Lower lobe of right lung (tissue), 2 donors: ENCODE data around the gene KIF13A. TPM values are rescaled to one million over a fixed set of nuclear protein-coding genes. Genes with fewer than 3 reads are reported as not detected.

Experiments used
- ATAC-seq, 2 donors: fragments of 200-7000 bp; cut with Tn5 transposase; one replicate each; pipeline ENCODE4 v1.9.1; 2020 to 2022; ENCODE audit warnings: mild to moderate bottlenecking in 2 of 2, moderate library complexity in 2 of 2
- DNase-seq: peaks from one replicate; pipeline ENCODE4 v3.0.0-alpha.2; 2020
- H3K27ac ChIP-seq: fragments of 200-600 bp; one replicate; pipeline ENCODE4 v1.8.0; 2022
- H3K27me3 ChIP-seq: fragments of 200-600 bp; one replicate; pipeline ENCODE4 v1.8.0; 2022; ENCODE audit warnings: low read depth
- H3K36me3 ChIP-seq: fragments of 200-600 bp; one replicate; pipeline ENCODE4 v1.8.0; 2022; ENCODE audit warnings: mild to moderate bottlenecking
- H3K4me1 ChIP-seq: fragments of 200-600 bp; one replicate; pipeline ENCODE4 v1.8.0; 2022
- H3K4me3 ChIP-seq: fragments of 200-600 bp; one replicate; pipeline ENCODE4 v1.8.0; 2022; ENCODE audit warnings: mild to moderate bottlenecking
- H3K9me3 ChIP-seq: fragments of 200-600 bp; one replicate; pipeline ENCODE4 v1.8.0; 2022
- CTCF ChIP-seq: fragments of 200-600 bp; IDR thresholded peaks from one replicate; pipeline ENCODE4 v1.8.0; 2022; ENCODE audit warnings: antibody characterized with exemption, mild to moderate bottlenecking
- intact Hi-C: fragments of 100-400 bp; cut with DNase I; formaldehyde crosslinking; loops from one replicate; pipeline ENCODE4 v1.11.0; 2022
- total RNA-seq: library from RNA; stranded (reverse); fragmentation: NEBNext Ultra II Directional; extraction: Animal tissue kit (Norgen Biotek cat#: 25700); gene quantifications from one replicate; pipeline ENCODE4 v1.2.1, GENCODE V29; 2021
- donor health status: DM: no; HTN: yes; CAD: no; lungs with severe emphysema.

KIF13A gene
- total RNA-seq, 1 donor from 2014 or later: 55.2 TPM

- DNase-seq (no peak), ATAC-seq (no peak)
- Histone ChIP-seq H3K36me3 (no peaks in the 10 kb centered on the region), H3K4me3 (no peak overlapping the region), H3K9me3 (no peaks in the 10 kb centered on the region), H3K27me3 (no peaks in the 10 kb centered on the region), H3K27ac (no peak overlapping the region), H3K4me1 (peaks cover 40% of the 10 kb centered on the region)
- intact Hi-C loops: no loop called here
- TF ChIP-seq CTCF: no peak
Observed at GRCh38 chr6:17901493-17901892, 85.9 kb downstream of the KIF13A start.

- no peak overlapping the region for H3K4me3 ChIP-seq
- H3K27ac ChIP-seq: no peak overlapping the region
- TF ChIP-seq CTCF: no peak
- DNase-seq (no peak), ATAC-seq (no peak)
- intact Hi-C loops: no loop called here
- H3K4me1 ChIP-seq: peaks cover 28% of the 10 kb centered on the region
- H3K9me3 ChIP-seq: peaks cover 9% of the 10 kb centered on the region
- no peaks in the 10 kb centered on the region for H3K36me3 ChIP-seq
- H3K27me3 ChIP-seq: no peaks in the 10 kb centered on the region
Observed at GRCh38 chr6:17900011-17900410, 87.4 kb downstream of the KIF13A start.

DNA sequence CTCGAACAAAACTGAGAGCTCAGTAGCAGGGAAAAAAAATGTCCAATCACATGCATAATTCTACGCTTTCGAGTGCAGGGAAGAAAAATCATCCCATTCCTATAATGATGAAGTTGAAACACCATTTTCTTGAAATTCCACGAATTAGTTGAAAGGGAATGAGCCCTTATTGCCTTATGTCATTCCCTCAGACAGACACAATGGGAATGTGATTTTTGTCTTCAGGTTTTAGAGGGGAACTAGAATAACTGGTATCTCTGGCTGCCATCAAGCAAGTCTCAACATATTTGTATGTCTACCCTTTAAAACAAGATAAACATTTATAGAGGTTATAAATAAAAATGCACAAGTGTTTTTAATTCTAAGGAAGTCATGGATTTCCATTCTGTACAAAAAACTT is 87.9 kb downstream of the KIF13A start:
- ATAC-seq (no peak), DNase-seq (no peak)
- no peaks in the 10 kb centered on the region for H3K27me3 ChIP-seq
- H3K4me1 ChIP-seq: peaks cover 24% of the 10 kb centered on the region
- peaks cover 14% of the 10 kb centered on the region for H3K9me3 ChIP-seq
- no peak overlapping the region for H3K27ac ChIP-seq
- no peak for TF ChIP-seq CTCF
- no peaks in the 10 kb centered on the region for H3K36me3 ChIP-seq
- H3K4me3 ChIP-seq: no peak overlapping the region
- intact Hi-C loops: no loop called here

DNA sequence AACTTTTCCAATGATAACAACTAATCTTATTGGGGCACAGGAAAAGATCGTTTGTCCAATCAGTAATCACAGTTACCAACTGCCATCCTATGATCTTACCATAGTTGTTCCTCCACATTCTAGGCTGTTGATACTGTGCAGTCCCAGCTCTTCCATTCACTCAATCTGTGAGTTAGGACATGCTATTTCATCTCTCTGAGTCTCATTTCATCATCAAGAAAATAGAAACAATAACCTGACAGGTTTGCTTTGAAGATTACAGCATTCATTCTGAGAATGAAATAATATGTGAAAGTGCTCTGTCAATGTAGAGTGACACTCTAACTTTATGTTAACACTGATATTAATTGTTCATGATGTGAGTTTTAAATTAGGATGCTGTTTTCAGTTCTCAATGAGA is 89.8 kb downstream of the KIF13A start:
- ATAC-seq (no peak), DNase-seq (no peak)
- TF ChIP-seq CTCF: no peak
- Histone ChIP-seq H3K4me1 (peaks cover 6% of the 10 kb centered on the region), H3K27me3 (no peaks in the 10 kb centered on the region), H3K27ac (no peak overlapping the region), H3K9me3 (peaks cover 15% of the 10 kb centered on the region), H3K36me3 (no peaks in the 10 kb centered on the region), H3K4me3 (no peak overlapping the region)
- intact Hi-C loops: no loop called here

- Histone ChIP-seq H3K27ac (no peak overlapping the region), H3K27me3 (no peaks in the 10 kb centered on the region), H3K9me3 (peaks cover 15% of the 10 kb centered on the region), H3K4me3 (no peak overlapping the region), H3K4me1 (no peaks in the 10 kb centered on the region), H3K36me3 (no peaks in the 10 kb centered on the region)
- TF ChIP-seq CTCF: no peak
- DNase-seq: no peak
- ATAC-seq: no peak
- intact Hi-C loops: no loop called here
Observed at GRCh38 chr6:17894905-17895304, 92.5 kb downstream of the KIF13A start.

DNA sequence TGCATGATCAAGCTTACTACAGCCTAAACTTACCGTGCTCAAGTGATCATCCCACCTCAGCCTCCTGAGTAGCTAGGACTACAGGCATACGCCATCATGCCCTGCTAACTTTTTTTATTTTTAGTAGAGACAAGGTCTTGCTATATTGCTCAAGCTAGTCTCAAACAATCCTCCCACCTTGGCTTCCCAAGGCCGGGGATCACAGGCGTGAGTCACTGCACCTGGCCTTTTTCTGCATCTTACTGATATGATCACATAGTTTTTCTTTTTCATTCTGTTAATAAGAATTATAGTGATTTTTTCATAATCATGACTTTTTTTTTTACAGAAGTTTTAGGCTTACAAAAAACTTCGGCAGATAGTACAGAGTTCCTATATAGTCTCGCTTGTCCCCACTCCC is 93.2 kb downstream of the KIF13A start:
- no peak overlapping the region for H3K27ac ChIP-seq
- no peak for TF ChIP-seq CTCF
- intact Hi-C loops: no loop called here
- no peak for ATAC-seq
- no peak for DNase-seq
- no peaks in the 10 kb centered on the region for H3K36me3 ChIP-seq
- no peaks in the 10 kb centered on the region for H3K27me3 ChIP-seq
- no peak overlapping the region for H3K4me3 ChIP-seq
- peaks cover 15% of the 10 kb centered on the region for H3K9me3 ChIP-seq
- no peaks in the 10 kb centered on the region for H3K4me1 ChIP-seq
